HG02642 (cell line): ENCODE measurements around the gene GJB3.
"Not testable (repeated sequence)": the region's sequence is repeated elsewhere in the genome, so short reads cannot be mapped to it uniquely, and the experiment has no call there.

Experiments
- ATAC-seq: cut with Tn5 transposase; IDR thresholded peaks from one replicate; pipeline ENCODE4 v1.9.1; 2021; ENCODE audit warnings: mild to moderate bottlenecking; ENCODE audit not compliant: unreplicated experiment, poor library complexity

The GJB3 gene

GRCh38 chr1:34759503-34760357, 21.3 kb upstream of the GJB3 start, which contains the start of gene GJB4:
Gene GJB4, plus strand, starts transcription at chr1:34759740. Its CDS starts 1,515 bp downstream, at chr1:34761255.
- no peak for ATAC-seq

DNA sequence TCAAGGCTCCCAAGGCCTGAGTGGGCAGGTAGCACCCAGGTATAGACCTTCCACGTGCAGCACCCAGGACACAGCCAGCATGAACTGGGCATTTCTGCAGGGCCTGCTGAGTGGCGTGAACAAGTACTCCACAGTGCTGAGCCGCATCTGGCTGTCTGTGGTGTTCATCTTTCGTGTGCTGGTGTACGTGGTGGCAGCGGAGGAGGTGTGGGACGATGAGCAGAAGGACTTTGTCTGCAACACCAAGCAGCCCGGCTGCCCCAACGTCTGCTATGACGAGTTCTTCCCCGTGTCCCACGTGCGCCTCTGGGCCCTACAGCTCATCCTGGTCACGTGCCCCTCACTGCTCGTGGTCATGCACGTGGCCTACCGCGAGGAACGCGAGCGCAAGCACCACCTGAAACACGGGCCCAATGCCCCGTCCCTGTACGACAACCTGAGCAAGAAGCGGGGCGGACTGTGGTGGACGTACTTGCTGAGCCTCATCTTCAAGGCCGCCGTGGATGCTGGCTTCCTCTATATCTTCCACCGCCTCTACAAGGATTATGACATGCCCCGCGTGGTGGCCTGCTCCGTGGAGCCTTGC, 19.7 kb upstream of the GJB3 start:
- no peak for ATAC-seq

GRCh38 chr1:34761776-34762307, 19.2 kb upstream of the GJB3 start:
- no peak for ATAC-seq

DNA sequence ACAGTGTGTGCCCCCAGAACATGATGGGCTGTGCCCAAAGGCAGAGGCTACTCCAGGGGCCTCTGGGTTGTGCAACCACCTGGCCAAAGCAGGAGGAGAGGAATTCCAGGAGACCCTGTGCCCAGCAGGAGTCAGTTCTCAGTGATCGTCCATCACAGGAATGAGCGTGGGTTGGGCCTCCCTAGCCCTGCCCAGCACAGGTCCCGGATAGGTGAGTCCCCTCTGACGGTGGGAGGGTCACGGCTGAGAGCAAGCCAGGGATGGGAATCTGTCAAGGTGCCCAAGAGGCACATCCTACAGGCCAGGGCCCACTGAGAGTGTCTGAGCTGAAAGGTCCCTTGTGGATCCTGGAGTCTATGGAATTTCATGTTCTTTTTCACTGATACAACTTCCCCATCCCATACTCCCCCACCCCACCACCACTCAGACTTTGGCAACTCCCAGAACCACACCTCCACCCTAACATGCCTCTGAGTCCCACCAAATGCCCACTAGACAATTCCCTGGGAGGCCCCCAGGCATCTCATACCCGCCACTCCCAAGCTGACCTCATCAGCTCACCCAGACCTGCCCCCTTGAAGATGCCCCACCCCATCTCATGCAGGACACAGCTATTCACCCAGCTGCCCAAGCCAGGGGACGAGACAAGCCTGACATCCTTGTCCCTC, 18.4 kb upstream of the GJB3 start:
- no peak for ATAC-seq

DNA sequence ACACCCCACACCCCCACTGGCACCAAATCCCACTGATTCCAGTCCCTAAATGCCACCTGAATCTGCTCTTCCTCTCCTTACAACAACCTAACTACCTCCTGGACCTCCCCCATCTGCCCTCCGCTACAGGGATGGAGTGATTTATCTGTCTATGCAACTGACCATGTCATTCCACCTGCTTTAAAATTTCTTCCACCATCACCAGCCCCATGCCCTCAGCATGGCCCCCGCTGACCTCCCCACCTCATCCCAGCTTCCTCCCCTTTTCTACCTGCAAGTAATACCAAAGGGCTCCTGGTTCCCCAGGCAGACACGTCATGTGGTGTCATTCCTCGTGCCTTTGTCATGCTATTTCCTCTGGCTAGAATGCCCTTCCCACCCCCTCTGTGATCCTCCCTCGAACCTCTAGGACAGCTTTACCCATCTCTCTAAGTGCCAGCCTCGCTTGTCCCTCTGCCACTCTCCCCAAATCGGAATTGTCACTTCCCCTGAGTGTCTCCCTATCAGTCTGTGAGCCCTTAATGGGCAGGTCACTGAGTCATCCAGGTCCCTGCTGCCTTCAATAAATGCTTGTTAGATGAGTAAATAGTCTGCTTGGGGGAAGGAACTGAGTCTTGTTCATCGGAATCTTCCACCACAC, 17.8 kb upstream of the GJB3 start:
- ATAC-seq: no peak

DNA sequence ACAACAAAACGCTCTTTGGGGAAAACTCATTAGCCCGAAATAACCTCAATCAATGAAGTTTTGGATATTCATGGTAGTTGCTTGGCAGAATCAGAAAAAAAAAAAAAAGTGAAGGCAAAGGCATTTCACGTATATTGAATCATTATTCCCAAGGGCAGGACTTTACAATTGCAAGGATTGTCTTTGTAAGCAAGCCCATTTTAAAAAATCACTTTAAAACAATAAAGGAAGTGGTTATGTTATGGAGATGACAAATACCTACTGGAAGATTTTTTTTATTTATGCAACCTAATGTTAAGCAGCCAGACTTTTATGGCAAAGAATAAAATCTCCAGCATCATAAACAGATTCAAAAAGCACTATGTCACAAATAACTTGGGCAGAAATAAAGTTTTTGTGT, 12.2 kb upstream of the GJB3 start:
- no peak for ATAC-seq

DNA sequence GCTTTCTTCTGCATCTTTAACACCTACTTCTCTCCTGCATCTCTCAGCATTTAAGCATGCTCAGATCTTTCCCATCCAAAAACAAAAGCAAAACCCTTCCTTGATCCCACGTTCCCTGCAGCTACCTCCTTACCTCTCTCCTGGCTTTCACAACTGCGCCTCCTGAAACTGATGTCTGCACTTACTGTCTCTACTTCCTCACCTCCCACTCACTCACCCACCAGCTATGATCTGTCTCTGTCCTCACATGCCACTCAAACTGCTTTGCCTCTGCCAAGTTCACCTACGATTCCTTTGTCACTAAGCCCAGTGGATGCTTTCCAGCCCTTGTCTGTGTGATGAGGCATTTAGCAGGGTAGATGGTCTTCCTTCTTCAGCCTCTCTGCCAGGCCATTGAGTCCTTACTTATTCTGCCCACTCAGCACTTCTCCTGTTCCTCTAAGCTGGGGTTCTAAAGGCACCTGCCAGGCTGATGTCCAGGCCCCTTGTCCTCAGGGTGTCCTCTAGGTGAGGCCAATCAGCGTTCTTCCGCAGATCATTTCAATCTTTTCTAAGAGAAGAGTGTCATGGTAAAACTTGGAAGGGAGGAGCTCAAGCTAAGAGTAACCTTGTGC, 10.0 kb upstream of the GJB3 start:
- no peak for ATAC-seq

- ATAC-seq: no peak
Observed at GRCh38 chr1:34771573-34772371, 9.2 kb upstream of the GJB3 start.

GRCh38 chr1:34773114-34773513, 7.9 kb upstream of the GJB3 start:
- not testable (repeated sequence) for ATAC-seq

DNA sequence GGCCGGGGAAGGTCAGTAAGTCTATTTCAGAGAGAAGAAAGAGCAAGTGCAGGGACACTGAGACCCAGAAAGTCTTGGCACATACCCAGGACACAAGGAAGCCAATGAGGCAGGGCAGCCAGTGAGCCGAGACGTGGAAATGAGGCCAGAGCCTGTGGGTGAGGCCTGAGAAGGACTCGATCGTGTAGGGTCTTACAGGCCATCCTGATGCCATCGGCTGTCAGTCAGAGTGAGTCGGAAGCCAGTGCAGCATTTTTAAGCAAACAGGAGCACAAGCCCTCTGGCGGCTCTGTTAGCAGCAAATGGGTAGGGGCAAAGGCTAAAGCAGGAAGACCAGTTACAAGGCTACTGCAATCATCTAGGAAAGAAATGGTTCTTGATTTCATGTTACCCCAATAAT, 6.1 kb upstream of the GJB3 start:
- no peak for ATAC-seq

- no peak for ATAC-seq
Observed at GRCh38 chr1:34776911-34777310, 4.1 kb upstream of the GJB3 start.

DNA sequence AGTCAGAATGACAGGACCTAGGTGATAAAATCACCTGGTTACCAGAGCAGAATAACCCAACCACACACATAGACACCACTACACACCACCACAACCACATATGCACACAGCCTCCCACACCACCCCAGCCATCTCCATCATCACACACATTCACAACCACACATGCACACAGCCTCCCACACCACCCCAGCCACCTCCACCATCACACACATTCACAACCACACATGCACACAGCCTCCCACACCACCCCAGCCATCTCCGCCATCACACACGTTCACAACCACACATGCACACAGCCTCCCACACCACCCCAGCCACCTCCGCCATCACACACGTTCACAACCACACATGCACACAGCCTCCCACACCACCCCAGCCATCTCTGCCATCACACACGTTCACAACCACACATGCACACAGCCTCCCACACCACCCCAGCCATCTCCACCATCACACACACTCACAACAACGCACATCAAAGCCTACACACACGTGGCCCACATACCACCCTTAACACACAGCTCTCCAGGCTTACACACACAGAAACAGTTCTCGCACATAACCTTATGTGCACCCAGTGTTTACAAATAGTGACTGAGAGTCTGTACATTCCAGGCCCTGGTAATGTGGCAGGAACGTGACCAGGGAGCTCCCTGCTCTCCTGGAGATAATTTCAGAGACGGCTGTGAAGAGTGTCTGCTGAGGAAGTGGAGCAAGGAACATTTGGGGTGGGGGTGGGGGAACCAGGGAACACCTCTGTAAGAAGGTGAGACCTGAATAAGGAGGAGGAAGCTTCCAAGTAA, 3.3 kb upstream of the GJB3 start:
- ATAC-seq: no peak

DNA sequence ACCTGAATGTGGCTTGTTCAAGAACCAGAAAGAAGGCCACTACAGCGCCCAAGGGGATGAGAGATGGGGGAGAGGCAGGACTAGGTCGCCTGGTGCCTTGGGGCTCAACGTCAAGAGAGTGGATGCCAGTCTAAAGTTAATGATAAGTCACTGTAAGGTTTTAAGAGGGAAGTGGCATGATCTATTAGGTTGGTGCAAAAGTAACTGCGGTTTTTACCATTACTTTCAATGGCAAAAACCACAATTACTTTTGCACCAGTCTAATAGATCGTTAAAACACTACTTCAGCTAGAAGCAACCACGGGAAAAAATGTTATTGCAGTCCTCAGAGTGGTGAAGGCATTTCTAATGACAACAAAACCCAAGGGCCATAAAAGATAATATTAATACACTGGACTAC, 2.6 kb upstream of the GJB3 start:
- no peak for ATAC-seq

DNA sequence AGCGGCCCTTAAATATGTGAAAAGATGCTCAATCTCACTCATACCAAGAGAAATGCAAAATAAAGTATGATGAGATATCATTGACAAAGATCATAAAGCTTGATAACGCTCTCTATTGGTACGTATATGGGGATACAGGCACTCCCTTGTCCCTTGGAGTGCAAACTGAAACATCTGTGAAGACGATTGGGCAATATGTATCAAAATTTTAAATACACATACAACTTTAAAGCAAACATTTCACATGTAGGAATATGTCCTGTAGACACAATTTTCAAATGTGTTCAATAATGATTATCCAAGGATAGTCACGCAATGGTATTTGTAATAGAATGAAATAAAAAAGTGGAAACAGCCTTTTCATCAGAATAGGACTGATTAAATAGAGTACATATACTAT, 2.0 kb upstream of the GJB3 start:
- ATAC-seq: no peak

DNA sequence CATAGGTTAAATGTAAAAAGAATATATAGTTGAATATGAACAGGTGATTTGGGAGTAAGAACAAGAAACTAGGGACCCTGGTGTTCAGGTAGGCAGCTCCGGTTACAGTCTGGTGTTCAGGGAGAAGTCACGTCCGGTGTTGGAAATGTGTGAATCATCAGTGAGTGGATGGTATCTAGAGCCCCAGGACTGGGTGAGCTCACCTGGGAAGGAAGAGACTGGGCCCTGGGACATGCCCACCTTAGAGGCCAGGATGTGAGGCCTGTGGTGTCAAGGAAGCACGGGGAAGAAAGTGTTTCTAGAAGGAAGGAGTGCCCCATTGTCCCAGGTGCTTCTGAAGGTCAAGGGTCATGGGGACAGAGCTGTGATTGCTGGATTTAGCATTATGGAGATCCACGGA, 1.5 kb upstream of the GJB3 start:
- ATAC-seq: no peak

- no peak for ATAC-seq
Observed at GRCh38 chr1:34779962-34780361, 1.1 kb upstream of the GJB3 start.

GRCh38 chr1:34780528-34780927, 486 bp upstream of the GJB3 start:
- ATAC-seq: no peak

DNA sequence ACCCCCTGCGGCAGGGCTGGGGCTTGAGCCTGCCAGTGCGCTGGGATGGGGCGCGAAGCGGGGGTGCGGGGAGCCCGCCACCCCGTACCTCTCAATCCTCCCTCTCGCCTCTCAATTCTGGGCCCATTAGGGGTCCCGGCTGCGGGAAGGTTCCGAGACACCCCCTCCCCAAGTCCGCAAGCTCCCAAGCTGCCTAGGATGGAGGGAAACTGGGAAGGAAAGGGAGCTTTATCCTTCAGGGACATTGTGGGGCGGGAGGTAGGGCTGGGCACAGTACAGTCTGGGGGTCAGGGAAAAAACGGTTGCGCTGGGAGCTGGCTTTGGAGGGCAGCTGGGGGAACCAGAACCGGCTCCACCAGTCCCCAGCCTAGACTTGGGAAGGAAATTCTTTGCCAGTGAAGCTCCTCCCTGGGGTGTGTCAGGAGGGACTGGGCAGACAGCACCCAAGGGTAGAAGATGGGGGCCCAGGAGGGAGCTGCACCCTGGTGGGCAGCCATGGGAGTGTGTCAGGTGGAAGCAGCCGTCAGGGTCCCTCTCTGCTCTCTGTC, 904 bp downstream of the GJB3 start:
- no peak for ATAC-seq
